HFF-Myc (cell line): ENCODE data around the gene PRKAR1A.
"Not testable (repeated sequence)": the region's sequence is repeated elsewhere in the genome, so short reads cannot be mapped to it uniquely, and the experiment has no call there.

Experiments used
- DNase-seq: peaks from one replicate; pipeline ENCODE4 v3.0.0-alpha.2; 2011; ENCODE audit warnings: low read depth; ENCODE audit errors: extremely low read depth
- H3K4me3 ChIP-seq: replicated peaks from 2 replicates; pipeline ENCODE4 v1.5.1; 2011; ENCODE audit warnings: low read depth, mild to moderate bottlenecking, control low read depth, low read length
- CTCF ChIP-seq: IDR thresholded peaks from 2 replicates; pipeline ENCODE4 v1.5.1; 2012; ENCODE audit warnings: mild to moderate bottlenecking, low read depth, low read length, control low read depth; ENCODE audit errors: missing control alignments

The PRKAR1A gene

GRCh38 chr17:68482576-68483041, 29.6 kb upstream of the PRKAR1A start:
- DNase-seq = no peak
- no peak for TF ChIP-seq CTCF
- H3K4me3 ChIP-seq = no peak overlapping the region

- TF ChIP-seq CTCF = no peak
- no peak for DNase-seq
- no peak overlapping the region for H3K4me3 ChIP-seq
Measured at GRCh38 chr17:68484458-68484857, 27.8 kb upstream of the PRKAR1A start.

- DNase-seq = no peak
- no peak for TF ChIP-seq CTCF
Measured at GRCh38 chr17:68489919-68490318, 22.3 kb upstream of the PRKAR1A start.

GRCh38 chr17:68491381-68492231, 20.6 kb upstream of the PRKAR1A start:
- no peak overlapping the region for H3K4me3 ChIP-seq
- DNase-seq = no peak

More at GRCh38 chr17:68489919-68490318, 22.3 kb upstream of the PRKAR1A start:
- no peak overlapping the region for H3K4me3 ChIP-seq

GRCh38 chr17:68492394-68493054, 19.7 kb upstream of the PRKAR1A start:
- DNase-seq, H3K4me3 ChIP-seq: not testable (repeated sequence)

More at GRCh38 chr17:68491381-68492231, 20.6 kb upstream of the PRKAR1A start:
- TF ChIP-seq CTCF = no peak

- TF ChIP-seq CTCF = no peak
- no peak overlapping the region for H3K4me3 ChIP-seq
- DNase-seq = no peak
Measured at GRCh38 chr17:68495081-68495480, 17.1 kb upstream of the PRKAR1A start.

DNA sequence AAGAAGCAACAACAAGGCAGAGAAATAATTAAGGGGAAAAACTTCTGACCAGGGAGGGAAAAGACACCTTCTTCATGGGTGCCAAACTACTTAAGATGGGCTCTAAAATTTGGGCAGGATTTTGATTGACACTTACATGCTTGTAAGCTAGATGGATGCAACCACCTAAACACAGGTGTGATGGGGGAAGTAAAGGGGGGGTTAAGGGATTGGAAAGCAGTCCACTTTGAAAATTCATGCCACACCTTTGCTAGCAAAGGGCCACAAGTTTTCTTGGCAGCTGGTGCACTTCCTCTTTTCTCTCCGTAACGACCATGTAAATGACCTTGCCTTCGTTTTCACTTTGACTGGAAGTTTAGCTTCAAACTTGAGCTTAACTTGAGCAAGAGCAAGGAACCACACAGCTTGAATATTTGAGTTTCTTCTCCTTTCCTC, 14.3 kb upstream of the PRKAR1A start:
- no peak for TF ChIP-seq CTCF
- no peak overlapping the region for H3K4me3 ChIP-seq
- no peak for DNase-seq
